Astrocyte of the cerebellum (primary cell): ENCODE measurements around the gene FXYD3.
A peak's percentile ranks its signal among the peaks of the same experiment; 100 is the strongest.

Source experiments
- DNase-seq: peaks from one replicate; pipeline ENCODE4 v3.0.0-alpha.2; 2011; ENCODE audit warnings: low read depth
- H3K4me3 ChIP-seq: 2 replicates; pipeline ENCODE4 v1.5.1; 2011; ENCODE audit warnings: mild to moderate bottlenecking, low read depth, low read length, moderate library complexity
- in situ Hi-C: cut with HindIII; loops from 2 replicates; pipeline ENCODE4 v1.10.0; 2017; ENCODE audit warnings: low sequenced_read_pairs
- TF ChIP-seq, protein P1 (sequence below): IDR thresholded peaks from 2 replicates; pipeline ENCODE4 v1.5.1; 2012; ENCODE audit warnings: low read length, low read depth, moderate library complexity, mild to moderate bottlenecking; ENCODE audit errors: missing control alignments

FXYD3 gene, protein sequence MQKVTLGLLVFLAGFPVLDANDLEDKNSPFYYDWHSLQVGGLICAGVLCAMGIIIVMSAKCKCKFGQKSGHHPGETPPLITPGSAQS

DNA sequence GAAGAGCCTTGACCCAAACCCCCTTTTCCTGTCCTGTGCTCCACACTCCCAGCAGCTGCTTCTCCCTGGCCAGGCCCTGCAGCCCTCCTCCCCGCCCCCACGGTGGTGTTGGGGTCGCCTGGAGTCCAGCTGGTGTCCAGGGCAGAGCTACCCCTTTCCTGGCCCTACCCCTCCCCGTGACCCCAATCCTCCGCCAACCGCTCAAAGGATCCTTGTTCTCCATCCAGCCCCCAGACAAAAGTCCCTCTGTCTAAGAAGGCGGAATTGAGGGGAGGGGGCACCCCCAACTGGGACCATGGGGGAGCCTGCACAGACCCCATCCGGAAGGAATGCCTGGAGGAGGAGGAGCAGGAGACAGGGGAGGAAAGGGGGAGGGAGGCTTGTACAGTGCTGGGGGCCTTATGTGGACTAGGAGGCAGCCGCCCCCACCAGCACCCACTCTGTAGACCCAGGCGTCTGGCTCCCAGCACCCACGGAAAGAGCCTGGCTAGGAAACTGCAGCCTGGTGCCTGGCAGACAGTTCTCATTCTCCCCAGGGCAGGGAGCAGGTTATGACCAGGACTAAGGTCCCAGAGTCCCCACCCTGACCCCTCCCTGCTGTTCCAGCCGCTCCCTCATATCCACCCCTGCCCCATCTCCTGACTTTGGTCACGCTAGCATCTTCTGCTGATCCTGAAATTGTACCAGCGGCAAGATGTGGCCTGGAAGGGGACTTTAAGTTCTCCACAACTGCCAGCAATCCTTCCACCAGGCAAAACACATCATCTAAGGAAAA lies at the start of gene FXYD3:
TSS of gene FXYD3 (plus strand) at position 647 of the 775 bp plus-strand sequence. CDS start 3,554 bp downstream, outside the sequence.
- no peak for DNase-seq
- peak within 1 kb of the TSS; percentile 15 for H3K4me3 ChIP-seq
- in situ Hi-C loops = no loop called here
- TF ChIP-seq, protein P1, sequence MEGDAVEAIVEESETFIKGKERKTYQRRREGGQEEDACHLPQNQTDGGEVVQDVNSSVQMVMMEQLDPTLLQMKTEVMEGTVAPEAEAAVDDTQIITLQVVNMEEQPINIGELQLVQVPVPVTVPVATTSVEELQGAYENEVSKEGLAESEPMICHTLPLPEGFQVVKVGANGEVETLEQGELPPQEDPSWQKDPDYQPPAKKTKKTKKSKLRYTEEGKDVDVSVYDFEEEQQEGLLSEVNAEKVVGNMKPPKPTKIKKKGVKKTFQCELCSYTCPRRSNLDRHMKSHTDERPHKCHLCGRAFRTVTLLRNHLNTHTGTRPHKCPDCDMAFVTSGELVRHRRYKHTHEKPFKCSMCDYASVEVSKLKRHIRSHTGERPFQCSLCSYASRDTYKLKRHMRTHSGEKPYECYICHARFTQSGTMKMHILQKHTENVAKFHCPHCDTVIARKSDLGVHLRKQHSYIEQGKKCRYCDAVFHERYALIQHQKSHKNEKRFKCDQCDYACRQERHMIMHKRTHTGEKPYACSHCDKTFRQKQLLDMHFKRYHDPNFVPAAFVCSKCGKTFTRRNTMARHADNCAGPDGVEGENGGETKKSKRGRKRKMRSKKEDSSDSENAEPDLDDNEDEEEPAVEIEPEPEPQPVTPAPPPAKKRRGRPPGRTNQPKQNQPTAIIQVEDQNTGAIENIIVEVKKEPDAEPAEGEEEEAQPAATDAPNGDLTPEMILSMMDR = no peak

DNA sequence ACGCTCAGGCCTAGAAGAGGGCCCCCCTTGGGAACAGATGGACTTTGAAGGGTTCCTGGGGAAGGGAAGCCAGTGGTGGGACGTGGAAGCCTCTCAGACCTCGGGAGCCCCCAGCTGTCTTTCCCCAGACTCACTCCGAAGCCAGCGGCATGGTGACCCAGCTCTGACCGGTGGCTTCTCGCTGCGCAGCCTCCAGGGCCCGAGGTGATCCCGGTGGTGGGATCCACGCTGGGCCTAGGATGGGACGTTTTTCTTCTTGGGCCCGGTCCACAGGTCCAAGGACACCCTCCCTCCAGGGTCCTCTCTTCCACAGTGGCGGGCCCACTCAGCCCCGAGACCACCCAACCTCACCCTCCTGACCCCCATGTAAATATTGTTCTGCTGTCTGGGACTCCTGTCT lies 49.5 kb upstream of the FXYD3 start:
- no peak overlapping the region for H3K4me3 ChIP-seq
- in situ Hi-C loops = no loop called here
- DNase-seq = no peak
- TF ChIP-seq, protein P1 = no peak

DNA sequence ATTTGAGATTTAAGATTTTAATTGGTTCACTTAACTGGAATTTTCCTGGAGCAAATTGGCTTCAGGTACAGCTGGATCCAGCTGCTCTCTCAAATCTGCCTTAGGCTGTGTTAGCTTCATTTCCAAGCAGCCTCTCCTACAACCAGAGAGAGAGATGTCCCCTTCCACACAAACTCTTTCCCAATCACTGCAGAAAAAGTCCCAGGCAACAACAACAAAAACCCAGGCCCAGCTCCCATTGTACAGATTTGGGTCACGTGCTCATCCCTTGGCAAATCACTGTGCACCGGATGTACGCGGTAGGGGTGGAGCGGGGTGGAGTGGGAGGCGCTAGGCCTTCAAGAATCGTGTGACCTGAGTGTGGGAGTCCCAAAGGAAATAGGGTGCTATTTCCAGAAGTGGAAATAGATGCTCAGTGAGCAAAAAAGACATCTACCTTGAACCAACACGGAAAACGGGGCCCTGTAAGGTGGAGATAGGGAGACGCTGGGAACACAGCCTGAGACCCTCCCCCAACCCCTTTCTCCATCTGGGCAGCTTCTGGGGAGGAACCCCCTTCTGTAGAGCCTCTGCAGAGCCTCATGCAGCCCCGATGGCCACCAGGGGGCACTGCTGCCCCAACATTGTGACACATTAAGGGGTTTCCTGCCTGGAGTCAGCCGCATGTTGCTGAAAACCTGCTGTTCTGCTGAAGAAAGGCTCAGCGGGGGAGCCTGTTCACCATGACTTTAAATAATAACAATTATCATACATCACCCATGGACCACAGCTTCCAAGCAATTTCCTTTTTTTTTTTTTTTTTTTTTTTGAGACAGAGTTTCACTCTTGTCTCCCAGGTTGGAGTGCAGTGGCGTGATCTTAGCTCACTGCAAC lies 48.7 kb upstream of the FXYD3 start:
- peak; percentile 77 for DNase-seq
- in situ Hi-C loops = no loop called here
- H3K4me3 ChIP-seq = no peak overlapping the region
- TF ChIP-seq, protein P1 = peak; percentile 92

DNA sequence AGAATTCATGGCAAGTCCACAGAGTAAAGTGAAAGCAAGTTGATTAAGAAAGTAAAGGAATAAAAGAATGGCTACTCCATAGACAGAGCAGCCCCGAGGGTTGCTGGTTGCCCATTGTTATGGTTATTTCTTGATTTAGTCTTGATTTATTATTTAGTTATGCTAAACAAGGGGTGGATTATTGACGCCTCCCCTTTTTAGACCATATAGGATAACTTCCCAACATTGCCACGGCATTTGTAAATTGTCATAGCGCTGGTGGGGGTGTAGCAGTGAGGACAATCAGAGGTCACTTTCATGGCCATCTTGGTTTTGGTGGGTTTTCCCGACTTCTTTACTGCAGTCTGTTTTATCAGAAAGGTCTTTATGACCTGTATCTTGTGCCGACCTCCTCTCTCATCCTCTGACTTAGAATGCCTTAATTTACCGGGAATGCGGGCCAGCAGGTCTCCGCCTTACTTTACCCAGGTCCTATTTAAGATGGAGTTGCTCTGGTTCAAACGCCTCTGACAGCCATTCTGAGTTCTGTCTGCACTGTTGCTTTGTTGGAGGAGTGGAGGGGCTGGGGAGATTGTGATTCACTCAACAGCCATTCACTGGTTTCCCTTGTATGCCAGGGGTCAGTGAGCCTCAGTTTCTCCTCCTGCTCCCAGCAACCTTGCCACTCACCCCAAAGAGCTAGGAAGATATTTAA lies 46.5 kb upstream of the FXYD3 start:
- in situ Hi-C loops = no loop called here
- H3K4me3 ChIP-seq = no peak overlapping the region
- TF ChIP-seq, protein P1 = no peak
- no peak for DNase-seq

DNA sequence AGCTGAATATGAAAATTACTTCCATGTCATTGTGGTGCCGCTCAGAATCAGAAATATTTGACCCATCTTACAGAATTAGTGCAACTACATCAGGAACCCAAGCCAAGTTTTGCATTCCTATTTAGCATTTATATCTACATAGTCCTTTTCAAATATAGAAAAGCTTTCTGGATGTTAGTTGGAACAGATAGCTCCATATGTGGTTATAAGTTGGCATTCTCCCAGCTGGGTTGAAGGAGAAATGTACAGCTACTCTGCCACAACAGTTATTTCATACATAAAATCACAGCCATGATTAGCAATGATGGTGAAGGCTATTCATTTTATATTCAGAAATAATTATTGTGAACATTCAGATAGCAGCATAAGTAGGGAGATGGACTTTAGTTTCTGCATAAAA lies 45.9 kb upstream of the FXYD3 start:
- DNase-seq = no peak
- in situ Hi-C loops = no loop called here
- H3K4me3 ChIP-seq = no peak overlapping the region
- TF ChIP-seq, protein P1 = no peak

DNA sequence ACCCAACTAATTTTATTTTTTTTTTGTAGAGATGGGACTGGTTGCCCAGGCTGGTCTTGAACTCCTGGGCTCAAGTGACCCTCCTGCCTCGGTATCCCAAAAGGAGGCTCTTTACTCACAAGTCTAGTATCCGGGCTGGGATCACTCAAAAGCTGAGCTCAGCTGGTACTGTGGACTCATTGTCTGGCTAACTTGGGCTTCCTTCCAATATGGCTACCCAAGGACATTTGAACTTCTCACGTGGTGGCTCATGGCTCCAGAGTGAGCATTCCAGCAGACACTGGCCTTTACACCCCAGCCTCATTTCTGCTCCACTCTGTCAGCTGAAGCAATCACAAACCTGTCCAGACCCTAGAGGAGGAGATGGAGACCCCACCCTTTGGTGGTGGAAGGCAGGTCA lies 45.2 kb upstream of the FXYD3 start:
- TF ChIP-seq, protein P1 = no peak
- no peak overlapping the region for H3K4me3 ChIP-seq
- DNase-seq = no peak
- in situ Hi-C loops = no loop called here
